ENCODE measurements around the gene POMZP3.
"Not testable (repeated sequence)": the region's sequence is repeated elsewhere in the genome, so short reads cannot be mapped to it uniquely, and the experiment has no call there.

Gene POMZP3

DNA sequence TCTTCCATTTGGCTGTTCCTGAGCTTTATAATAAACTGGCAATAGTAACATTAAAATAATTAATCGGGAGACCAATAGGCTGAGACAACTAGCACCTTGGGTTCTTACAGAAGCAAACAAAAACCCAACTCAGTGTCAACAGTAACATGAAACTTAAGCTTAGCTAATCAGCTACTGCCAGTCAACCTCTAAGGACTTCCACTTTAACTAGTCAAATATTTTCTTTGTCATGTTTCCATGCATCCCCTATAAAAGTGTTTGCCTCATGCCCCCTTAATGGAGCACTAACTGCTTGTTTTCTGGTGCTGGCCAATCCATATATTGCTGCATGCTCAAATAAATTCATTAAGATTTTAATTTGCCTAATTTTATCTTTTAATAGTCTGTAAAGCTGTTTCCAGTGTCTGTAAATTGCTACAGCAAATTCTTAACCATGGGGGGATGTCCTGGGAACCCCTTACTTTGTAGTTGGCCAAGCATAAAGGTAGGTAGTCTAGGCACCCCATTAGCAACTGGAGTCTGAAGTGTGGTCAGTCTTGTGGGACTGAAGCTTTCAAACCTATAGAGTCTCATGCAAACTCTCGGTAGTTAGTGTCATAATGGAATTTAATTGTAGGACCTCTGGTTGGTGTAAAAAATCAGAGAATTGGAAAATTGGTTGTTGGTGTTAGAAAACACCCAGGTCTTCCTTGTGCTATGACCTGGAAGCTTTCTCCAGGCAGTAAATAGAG lies 40.3 kb downstream of the POMZP3 start:
- DNase-seq (ENCODE audit: low read depth), result not testable (repeated sequence)

DNA sequence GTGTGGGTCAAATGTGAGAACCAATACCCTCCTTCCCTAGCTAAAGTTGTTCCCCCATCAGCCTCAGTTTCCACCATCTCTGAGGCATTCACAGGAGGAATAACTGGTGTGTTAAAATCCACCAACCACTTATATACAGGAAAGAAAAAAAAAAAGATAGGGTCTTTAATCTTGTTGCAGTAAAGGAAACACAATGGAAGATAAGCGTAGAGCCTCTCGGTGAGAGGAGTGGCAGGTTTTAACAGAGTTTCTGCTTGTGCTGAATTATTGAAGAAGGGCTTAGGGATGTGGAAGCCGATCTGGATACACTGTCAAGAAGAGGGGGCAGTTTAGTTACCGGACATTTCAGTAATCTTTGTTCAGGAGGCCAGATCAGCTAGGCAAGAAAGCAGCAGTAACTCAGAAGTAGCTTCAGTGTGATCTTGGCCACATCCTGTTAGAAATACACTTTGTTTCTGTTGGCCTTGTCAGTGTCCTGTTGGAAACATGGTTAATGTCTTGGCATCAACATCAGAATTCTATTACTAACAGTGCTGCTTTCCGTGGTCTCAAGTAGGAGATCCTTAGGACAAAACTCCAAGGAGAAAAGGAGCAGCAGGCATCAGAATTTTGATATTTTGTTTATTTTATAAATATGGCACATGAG lies 43.3 kb downstream of the POMZP3 start:
- not testable (repeated sequence) for DNase-seq (ENCODE audit: low read depth)

DNA sequence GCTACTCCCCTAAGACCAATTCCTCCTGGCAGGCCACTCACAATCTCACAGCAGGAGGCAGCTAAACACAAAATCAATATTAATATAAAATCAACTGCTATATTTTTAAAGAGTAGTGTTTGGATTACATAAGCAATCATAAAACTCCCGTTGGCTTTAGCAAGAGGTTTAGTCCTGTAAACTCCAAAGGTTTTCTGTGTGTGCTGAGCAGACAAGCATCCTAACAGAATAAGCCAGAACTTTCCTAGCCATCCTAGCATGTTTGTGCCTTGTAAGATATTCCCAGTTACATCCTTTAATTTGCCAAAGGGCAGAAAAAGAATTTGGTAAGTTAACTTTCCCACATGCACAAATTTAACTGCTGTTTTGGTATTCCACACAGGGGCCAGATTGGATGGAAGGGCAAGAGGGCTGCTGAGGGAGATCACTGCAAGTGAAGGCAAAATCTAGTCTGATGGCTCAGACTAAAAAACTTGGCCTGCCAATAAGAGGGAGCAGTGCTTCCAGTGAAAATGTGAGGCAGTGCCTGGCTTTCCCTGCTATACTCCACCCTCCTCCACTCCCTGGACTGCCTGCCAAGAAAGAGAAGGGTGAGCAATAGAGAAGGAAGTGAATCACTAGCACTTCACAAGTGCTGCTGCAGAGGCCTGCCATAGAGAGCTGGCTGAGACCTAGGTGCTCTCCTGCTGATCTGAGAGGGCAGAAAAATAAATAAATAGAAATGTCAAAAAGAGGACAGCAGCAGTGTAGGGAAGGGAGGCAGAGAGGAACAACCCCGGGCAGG lies 44.0 kb downstream of the POMZP3 start:
- not testable (repeated sequence) for DNase-seq (ENCODE audit: low read depth)

DNA sequence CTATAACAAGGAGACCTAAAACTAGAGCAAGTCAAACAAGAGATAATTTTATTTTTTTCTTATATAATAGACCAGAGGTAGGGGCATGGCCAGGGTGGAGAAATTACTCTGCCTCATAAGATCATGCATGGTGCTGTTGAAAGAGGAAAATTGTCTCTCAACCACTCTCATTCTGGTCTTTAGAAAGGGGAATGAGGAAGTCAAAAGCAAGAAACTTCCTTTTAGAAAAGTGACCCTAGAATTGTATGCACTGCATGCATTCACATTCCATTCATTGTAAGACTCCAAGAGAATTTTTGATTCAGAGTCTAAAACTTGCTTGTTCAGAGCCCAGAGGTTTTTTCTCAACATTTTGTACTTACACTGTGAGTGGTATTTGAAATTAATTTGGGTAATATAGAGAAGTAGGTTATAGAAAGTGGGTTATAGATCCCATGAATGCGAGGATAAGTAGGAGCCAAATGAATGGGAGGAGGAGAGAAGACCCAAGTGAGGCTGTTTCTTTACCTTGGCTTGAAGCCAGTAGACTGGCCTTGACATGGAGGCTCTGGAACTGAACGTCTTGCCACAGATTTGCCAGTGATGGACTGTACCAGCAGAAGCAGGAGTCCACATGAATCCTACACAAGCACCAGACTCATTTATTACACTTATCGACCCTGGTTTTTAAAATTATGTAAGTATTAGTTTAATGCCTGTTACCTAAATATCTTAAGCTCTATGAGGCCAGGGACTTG lies 51.0 kb downstream of the POMZP3 start:
- not testable (repeated sequence) for DNase-seq (ENCODE audit: low read depth)

DNA sequence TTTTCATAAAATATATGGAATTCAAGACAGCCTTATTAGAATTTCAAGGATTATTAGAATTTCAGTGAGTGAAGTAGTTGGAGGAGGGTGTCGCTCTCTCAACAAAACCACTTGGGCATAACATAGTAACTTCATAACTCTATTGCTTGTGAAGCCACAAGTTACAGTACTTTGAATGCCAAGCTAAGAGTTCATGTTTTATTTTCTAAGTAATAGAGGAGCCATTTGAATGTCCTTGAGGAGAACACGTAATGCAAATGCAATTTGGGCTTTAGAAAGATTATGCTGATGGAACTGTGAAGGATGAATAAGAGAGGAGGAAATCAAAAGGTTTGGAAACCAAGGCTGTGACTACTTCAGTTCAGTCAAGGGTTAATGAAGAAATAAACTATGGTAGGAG lies 51.6 kb downstream of the POMZP3 start:
- not testable (repeated sequence) for DNase-seq (ENCODE audit: low read depth)

DNA sequence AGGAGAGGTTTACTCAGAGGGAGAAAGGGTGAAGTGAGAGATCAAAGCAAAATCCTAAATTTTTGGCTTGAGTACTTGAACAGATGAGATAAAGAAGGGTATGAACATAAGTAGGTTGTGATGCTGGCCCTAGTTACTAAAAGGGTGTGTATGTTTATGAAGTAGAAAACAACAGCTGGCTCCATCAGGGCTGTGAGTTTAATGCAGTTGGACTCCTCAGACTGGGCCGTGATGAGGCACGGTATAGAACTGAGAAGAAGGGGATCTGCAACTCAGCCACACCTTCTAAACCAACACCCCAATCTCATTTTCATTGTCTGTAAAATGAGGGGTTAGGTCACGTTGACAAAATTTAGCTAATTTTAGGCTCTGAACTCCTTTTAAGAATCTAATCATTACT lies 54.8 kb downstream of the POMZP3 start:
- not testable (repeated sequence) for DNase-seq (ENCODE audit: low read depth)

DNA sequence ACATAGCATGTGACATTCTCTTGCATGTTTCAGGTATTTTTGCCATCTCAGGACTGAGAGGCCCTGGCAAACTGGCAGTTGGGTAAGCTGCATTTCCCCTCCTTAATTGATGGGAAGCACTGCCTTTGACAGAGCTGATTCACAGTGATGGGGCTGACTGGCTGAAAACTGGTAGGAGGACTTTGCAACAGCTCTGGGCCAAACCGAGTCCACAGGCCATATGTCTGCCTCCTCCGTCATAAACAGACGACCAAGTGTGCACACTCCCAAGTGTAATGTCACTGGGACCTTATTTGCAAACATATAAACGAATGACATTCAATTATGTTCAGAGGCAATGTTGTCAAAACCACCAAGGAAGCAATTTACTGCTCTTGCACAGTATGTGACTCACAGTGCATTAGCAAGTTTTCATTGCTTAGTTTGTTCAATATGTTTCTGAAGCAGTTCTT lies 56.7 kb downstream of the POMZP3 start:
- DNase-seq (ENCODE audit: low read depth), result not testable (repeated sequence)

DNA sequence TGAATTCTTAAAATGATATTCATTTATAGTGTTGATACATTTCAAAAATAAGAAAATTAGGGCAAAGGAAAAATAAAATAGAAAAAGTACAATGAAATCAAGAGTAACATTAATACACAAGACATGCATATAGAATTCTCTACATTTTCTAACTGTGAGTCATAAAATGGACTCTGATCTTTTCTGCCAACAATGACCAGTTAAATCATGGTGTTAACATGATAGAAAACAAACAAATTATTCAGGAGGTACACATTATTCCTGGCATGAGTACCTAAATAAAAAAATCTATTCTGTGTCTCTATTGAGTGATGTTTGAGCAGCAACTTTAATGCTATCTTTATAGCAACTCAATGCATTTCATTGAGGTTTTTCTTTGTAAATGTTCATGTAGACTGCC lies 58.3 kb downstream of the POMZP3 start:
- DNase-seq (ENCODE audit: low read depth), result not testable (repeated sequence)

DNA sequence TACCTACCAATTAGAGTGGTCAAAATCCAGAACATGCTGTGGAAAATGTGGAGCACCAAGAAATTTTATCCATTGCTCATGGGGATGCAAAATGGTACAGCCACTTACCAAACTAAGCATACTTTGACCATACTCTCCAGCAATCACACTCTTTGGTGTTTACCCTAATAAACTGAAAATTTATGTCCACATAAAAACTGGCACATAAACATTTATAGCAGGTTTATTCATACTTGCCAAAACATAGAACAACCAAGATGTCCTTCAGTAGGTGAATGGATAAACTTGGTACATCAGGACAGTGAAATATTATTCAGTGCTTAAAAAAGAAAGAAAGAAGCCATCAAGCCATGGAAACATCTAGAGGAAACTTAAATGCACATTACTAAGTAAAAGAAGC lies 59.3 kb downstream of the POMZP3 start:
- not testable (repeated sequence) for DNase-seq (ENCODE audit: low read depth)

DNA sequence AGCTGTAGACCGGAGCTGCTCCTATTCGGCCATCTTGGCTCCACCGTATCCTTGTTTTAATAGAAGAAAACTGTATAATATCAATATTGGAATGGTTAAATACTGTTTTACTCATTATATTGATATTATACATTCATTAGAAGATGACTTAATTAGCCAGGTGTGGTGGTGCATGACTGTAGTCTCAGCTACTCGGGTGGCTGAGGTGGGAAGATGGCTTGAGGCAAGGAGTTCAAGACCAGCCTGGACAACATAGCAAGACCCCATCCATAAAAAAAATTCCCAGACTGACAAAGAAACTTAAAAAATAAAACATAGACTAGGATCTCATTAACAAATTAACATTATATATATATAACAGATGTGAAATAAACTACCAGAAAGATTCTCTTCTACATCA lies 59.8 kb downstream of the POMZP3 start:
- not testable (repeated sequence) for DNase-seq (ENCODE audit: low read depth)

DNA sequence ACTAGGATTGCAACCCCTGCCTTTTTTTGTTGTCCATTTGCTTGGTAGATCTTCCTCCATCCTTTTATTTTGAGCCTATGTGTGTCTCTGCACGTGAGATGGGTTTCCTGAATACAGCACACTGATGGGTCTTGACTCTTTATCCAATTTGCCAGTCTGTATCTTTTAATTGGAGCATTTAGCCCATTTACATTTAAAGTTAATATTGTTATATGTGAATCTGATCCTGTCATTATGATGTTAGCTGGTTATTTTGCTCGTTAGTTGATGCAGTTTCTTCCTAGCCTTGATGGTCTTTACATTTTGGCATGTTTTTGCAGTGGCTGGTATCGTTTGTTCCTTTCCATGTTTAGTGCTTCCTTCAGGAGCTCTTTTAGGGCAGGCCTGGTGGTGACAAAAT lies 62.1 kb downstream of the POMZP3 start:
- not testable (repeated sequence) for DNase-seq (ENCODE audit: low read depth)

DNA sequence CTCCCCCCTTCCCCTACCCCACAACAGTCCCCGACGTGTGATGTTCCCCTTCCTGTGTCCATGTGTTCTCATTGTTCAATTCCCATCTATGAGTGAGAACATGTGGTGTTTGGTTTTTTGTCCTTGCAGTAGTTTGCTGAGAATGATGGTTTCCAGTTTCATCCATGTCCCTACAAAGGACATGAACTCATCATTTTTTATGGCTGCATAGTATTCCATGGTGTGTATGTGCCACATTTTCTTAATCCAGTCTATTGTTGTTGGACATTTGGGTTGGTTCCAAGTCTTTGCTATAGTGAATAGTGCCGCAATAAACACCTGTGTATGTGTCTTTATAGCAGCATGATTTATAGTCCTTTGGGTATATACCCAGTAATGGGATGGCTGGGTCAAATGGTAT lies 65.7 kb downstream of the POMZP3 start:
- DNase-seq (ENCODE audit: low read depth), result not testable (repeated sequence)

DNA sequence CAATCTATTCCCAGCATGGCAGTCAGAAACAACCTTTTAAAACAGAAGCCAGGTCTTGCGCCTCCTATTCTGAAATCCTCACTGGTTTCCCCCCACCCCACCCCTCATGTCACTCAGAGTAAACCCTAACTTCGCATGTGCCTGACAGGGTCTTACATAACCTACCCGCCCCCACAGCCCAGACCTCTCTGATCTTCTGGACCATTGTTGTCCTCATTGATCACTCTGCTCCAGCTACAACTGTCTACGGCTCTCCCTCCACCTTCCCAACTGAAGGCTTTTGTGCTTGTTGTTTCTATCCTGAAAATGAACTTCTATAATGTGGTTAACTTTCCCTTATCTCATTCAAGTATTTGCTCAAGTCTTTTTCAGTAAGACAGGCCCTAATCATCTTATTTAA lies 66.9 kb downstream of the POMZP3 start:
- not testable (repeated sequence) for DNase-seq (ENCODE audit: low read depth)
